ENCODE data around the gene ARL14.

The ARL14 gene

GRCh38 chr3:160722331-160722730, 45.4 kb downstream of the ARL14 start:
- DNase-seq (ENCODE audit: low read depth): no peak

- DNase-seq (ENCODE audit: low read depth): no peak
Observed at GRCh38 chr3:160725338-160725737, 48.4 kb downstream of the ARL14 start.
